Neuronal stem cell (in vitro differentiated cells): Measurements from ENCODE around the gene GINS2.
A peak's percentile ranks its signal among the peaks of the same experiment; 100 is the strongest.

Experiments used
- DNase-seq: peaks from one replicate; pipeline ENCODE4 v3.0.0-alpha.2; 2013; ENCODE audit warnings: low spot score
- H2AFZ ChIP-seq: one replicate; pipeline ENCODE4 v1.6.1; 2013; ENCODE audit warnings: mild to moderate bottlenecking, low read length, inconsistent platforms
- H2AK5ac ChIP-seq: 2 replicates; pipeline ENCODE4 v1.6.1; 2013; ENCODE audit warnings: low read depth, mild to moderate bottlenecking, inconsistent platforms, low read length, moderate library complexity, mixed read lengths
- H2BK120ac ChIP-seq: 2 replicates; pipeline ENCODE4 v1.6.1; 2013; ENCODE audit warnings: low read depth, mild to moderate bottlenecking, inconsistent platforms, low read length, moderate library complexity, mixed read lengths
- H2BK12ac ChIP-seq: one replicate; pipeline ENCODE4 v1.6.1; 2013; ENCODE audit warnings: low read length, inconsistent platforms
- H2BK15ac ChIP-seq: 2 replicates; pipeline ENCODE4 v1.6.1; 2013; ENCODE audit warnings: mild to moderate bottlenecking, low read length, inconsistent platforms, mixed read lengths
- H2BK5ac ChIP-seq: one replicate; pipeline ENCODE4 v1.6.1; 2013; ENCODE audit warnings: inconsistent platforms, mild to moderate bottlenecking, low read length, moderate library complexity
- H3K14ac ChIP-seq: one replicate; pipeline ENCODE4 v1.6.1; 2013; ENCODE audit warnings: low read length, inconsistent platforms
- H3K18ac ChIP-seq: 2 replicates; pipeline ENCODE4 v1.6.1; 2013; ENCODE audit warnings: low read length, inconsistent platforms
- H3K23ac ChIP-seq: 2 replicates; pipeline ENCODE4 v1.6.1; 2013; ENCODE audit warnings: low read depth, mild to moderate bottlenecking, mixed read lengths, low read length, inconsistent platforms; ENCODE audit not compliant: poor library complexity
- H3K27ac ChIP-seq: replicated peaks from 3 replicates; pipeline ENCODE4 v1.5.1; 2013; ENCODE audit warnings: low read length, inconsistent platforms
- H3K27me3 ChIP-seq, 3 experiments: 2 replicates each; pipeline ENCODE4 v1.6.1; 2013; ENCODE audit warnings: low read length in 3 of 3, mild to moderate bottlenecking in 2 of 3, inconsistent platforms in 1 of 3, low read depth in 1 of 3, mixed read lengths in 1 of 3, moderate library complexity in 1 of 3; ENCODE audit not compliant: control insufficient read depth in 3 of 3, insufficient read depth in 3 of 3
- H3K36me3 ChIP-seq, 2 donors: replicated peaks in 1 of 2; 2 replicates each; pipeline ENCODE4 v1.6.1; 2013; ENCODE audit warnings: low read length in 2 of 2; ENCODE audit not compliant: control insufficient read depth in 2 of 2, insufficient read depth in 2 of 2
- H3K4ac ChIP-seq: 2 replicates; pipeline ENCODE4 v1.6.1; 2013; ENCODE audit warnings: inconsistent platforms, mild to moderate bottlenecking, low read length, moderate library complexity
- H3K4me1 ChIP-seq, 2 donors: 1 replicate in 1 of 2; 2 replicates in 1 of 2; pipeline ENCODE4 v1.6.1; 2013; ENCODE audit warnings: low read length in 2 of 2, low read depth in 1 of 2; ENCODE audit not compliant: control insufficient read depth in 2 of 2, insufficient read depth in 1 of 2
- H3K4me2 ChIP-seq: one replicate; pipeline ENCODE4 v1.6.1; 2013; ENCODE audit warnings: mild to moderate bottlenecking, low read length, inconsistent platforms; ENCODE audit not compliant: insufficient read depth, poor library complexity, severe bottlenecking
- H3K4me3 ChIP-seq, 2 donors: 2 replicates each; pipeline ENCODE4 v1.5.1; 2013; ENCODE audit warnings: low read length in 2 of 2, mild to moderate bottlenecking in 2 of 2, inconsistent platforms in 1 of 2, moderate library complexity in 1 of 2
- H3K79me1 ChIP-seq: one replicate; pipeline ENCODE4 v1.6.1; 2013; ENCODE audit warnings: low read depth, mild to moderate bottlenecking, inconsistent platforms, low read length, moderate library complexity
- H3K9ac ChIP-seq: one replicate; pipeline ENCODE4 v1.6.1; 2013; ENCODE audit warnings: mild to moderate bottlenecking, low read depth, low read length, inconsistent platforms; ENCODE audit not compliant: poor library complexity
- H3K9me3 ChIP-seq, 2 donors: replicated peaks in 1 of 2; 2 replicates each; pipeline versions ENCODE3 to v1.6.1; 2013; ENCODE audit warnings: low read length in 2 of 2, mild to moderate bottlenecking in 2 of 2, inconsistent platforms in 1 of 2, low read depth in 1 of 2, mixed read lengths in 1 of 2, moderate library complexity in 1 of 2; ENCODE audit not compliant: control insufficient read depth in 2 of 2, insufficient read depth in 1 of 2
- H4K8ac ChIP-seq: one replicate; pipeline ENCODE4 v1.6.1; 2013; ENCODE audit warnings: low read depth, mild to moderate bottlenecking, inconsistent platforms, low read length, moderate library complexity
- H4K91ac ChIP-seq: one replicate; pipeline ENCODE4 v1.6.1; 2013; ENCODE audit warnings: low read length, low read depth, mild to moderate bottlenecking, inconsistent platforms; ENCODE audit not compliant: poor library complexity
- WGBS, 2 donors: extraction: QIAGEN DNeasy Blood & Tissue Kit; methylation state at CpG; one replicate each; pipeline ENCODE4 v1.1.7; 2013; ENCODE audit warnings: missing lambda C conversion rate in 2 of 2, mixed read lengths in 1 of 2; ENCODE audit not compliant: insufficient read length in 2 of 2, insufficient replicate concordance in 1 of 2; ENCODE audit errors: extremely low coverage in 2 of 2; 5-methylcytosine and 5-hydroxymethylcytosine counted together

Gene GINS2

DNA sequence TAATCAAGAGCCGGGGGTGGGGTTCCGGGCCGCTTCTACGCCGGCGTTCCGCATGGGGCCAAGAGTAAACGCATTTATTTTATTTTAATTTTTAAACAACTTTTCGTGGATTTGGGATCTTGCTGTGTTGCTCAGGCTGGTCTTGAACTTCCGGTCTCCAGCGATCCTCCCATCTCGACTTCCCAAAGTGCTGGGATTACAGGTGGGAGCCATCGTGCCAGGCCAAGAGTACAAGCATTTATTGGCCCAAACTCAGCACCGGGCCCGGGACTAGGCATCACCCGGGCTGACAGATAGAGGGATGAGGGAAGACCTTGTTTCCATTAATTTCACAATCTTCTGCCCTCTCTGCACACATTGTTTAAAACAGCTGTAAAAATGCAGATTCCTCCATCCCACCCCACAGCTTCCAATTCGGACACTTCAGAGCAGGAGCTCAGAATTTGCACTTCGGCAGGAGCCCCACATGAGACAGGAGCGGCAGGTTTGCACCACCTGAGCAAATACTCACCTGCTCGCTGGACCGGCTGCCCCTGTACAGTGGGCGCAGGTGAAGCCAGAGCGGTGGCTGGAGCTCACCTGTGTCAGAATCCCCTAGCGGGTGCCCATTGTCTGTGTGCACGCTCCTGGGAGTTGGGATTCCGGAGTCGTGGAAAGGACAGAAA lies 663 bp upstream of the GINS2 start:
- no peak overlapping the region for H4K8ac ChIP-seq
- H3K4ac ChIP-seq = no peak overlapping the region
- peaks cover 0 to 4% (median 0%) of the 10 kb centered on the region in 3 experiments for H3K27me3 ChIP-seq
- H3K23ac ChIP-seq = no peak overlapping the region
- H3K4me2 ChIP-seq = peak overlapping the region; percentile 41
- H3K9me3 ChIP-seq = peaks cover 0 to 4% of the 10 kb centered on the region in 2 donors
- DNase-seq = no peak
- H3K36me3 ChIP-seq = peaks cover 3 to 30% of the 10 kb centered on the region in 2 donors
- H3K4me1 ChIP-seq = peaks cover 0 to 18% of the 10 kb centered on the region in 2 donors
- H2BK5ac ChIP-seq = no peak overlapping the region
- peaks cover 7% of the 10 kb centered on the region for H3K79me1 ChIP-seq
- H2AFZ ChIP-seq = peak overlapping the region; percentile 86
- H2AK5ac ChIP-seq = peak overlapping the region; percentile 13
- no peak overlapping the region for H2BK15ac ChIP-seq
- H3K14ac ChIP-seq = no peak overlapping the region
- no peak overlapping the region for H3K9ac ChIP-seq
- H2BK120ac ChIP-seq = no peak overlapping the region
- no peak overlapping the region for H3K27ac ChIP-seq
- no peak overlapping the region for H4K91ac ChIP-seq
- H3K18ac ChIP-seq = no peak overlapping the region
- no CpG with 5 or more reads among the region's 27 CpGs for WGBS, 2 donors
- no peak overlapping the region for H2BK12ac ChIP-seq
- peak overlapping the region in 1 of 2 donors; percentile 29 for H3K4me3 ChIP-seq

DNA sequence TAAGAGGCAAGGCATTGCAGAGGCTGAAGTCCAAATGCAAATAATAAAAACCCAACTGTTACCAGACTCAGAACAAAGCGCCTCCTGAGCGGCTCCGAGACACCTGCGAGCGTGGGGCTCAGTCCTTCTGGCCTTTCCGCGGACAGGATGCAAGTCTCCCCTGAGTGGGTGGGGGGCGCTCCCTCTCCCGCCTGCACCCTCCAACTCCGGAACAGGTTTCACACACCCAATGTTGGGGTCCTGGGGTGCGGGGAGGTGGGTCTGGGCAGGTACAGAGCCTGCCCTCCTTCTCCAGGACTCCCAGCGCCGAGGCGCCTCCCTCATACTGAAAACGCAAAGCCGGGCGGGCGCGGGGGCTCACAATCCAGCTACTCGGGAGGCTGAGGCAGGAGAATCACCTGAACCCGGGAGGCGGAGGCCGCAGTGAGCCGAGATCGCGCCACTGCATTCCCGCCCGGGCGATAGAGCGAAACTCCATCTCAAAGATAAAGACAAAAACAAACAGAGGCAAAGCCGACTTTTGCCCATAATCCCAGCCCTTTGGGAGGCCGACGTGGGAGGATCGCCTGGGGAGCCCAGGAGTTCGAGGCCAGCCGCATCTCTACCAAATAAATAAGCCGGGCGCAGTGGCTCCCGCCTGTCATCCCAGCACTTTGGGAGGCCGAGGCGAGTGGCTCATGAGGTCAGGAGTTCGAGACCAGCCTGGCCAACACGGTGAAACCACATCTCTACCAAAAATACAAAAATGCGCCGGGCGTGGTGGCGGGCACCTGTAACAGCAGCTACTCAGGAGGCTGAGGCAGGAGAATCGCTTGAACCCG lies 893 bp downstream of the GINS2 start:
- Histone ChIP-seq H2BK12ac (no peak overlapping the region), H3K9me3 (peaks cover 0 to 4% of the 10 kb centered on the region in 2 donors)

DNA sequence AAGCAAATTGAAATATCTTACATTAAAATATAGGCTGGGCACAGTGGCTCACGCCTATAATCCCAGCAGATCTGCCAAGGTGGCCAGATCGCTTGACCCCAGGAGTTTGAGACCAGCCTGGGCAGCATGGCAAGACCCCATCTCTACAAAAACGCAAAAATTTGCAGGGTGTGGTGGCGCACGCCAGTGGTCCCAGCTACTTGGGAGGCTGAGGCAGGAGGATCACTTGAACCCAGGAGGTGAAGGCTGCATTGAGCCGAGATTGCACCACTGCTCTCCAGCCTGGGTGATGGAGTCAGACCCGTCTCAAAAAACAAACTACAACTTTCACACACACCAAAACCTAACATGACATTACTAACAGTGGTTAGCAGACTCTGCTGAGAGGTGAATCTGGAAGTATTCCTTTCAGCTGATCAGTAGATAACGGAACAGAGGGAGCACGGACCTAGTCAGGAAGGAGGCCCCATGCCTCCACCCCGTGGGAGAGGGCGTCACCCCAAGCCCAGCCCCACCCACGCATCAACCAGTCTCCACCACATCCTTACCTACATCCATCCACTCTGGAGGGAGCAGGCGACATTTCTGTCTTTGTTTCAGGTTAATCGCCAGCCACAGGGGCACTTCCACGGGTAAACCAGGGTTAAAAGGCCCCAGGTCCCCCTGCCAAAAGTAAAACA lies 1.7 kb downstream of the GINS2 start:
- Histone ChIP-seq H3K4ac (no peak overlapping the region), H3K4me3 (peak overlapping the region in 1 of 2 donors; percentile 99), H3K36me3 (peaks cover 9 to 54% of the 10 kb centered on the region in 2 donors), H3K9ac (no peak overlapping the region), H3K4me1 (peaks cover 6 to 18% of the 10 kb centered on the region in 2 donors), H2BK12ac (no peak overlapping the region), H2BK5ac (no peak overlapping the region), H4K91ac (no peak overlapping the region), H3K9me3 (peaks cover 0 to 4% of the 10 kb centered on the region in 2 donors), H2BK15ac (no peak overlapping the region), H2AK5ac (no peak overlapping the region), H2AFZ (no peak overlapping the region), H3K27me3 (no peaks in the 10 kb centered on the region), H3K23ac (no peak overlapping the region), H3K79me1 (peaks cover 7% of the 10 kb centered on the region), H2BK120ac (no peak overlapping the region), H3K14ac (no peak overlapping the region), H4K8ac (no peak overlapping the region), H3K27ac (no peak overlapping the region), H3K4me2 (no peak overlapping the region), H3K18ac (no peak overlapping the region)
- DNase-seq = no peak
- WGBS, 2 donors = no CpG with 5 or more reads among the region's 15 CpGs

More for the DNA sequence above, 893 bp downstream of the GINS2 start:
- H3K9ac ChIP-seq = no peak overlapping the region
- H4K8ac ChIP-seq = no peak overlapping the region
- H2BK5ac ChIP-seq = no peak overlapping the region
- no peak overlapping the region for H3K4ac ChIP-seq
- peaks cover 7% of the 10 kb centered on the region for H3K79me1 ChIP-seq
- no peak overlapping the region for H4K91ac ChIP-seq
- no peak overlapping the region for H3K14ac ChIP-seq
- peak overlapping the region; percentile 98 for H2AFZ ChIP-seq
- no peak overlapping the region for H3K18ac ChIP-seq
- H3K4me2 ChIP-seq = peak overlapping the region; percentile 72
- peaks cover 4 to 18% of the 10 kb centered on the region in 2 donors for H3K4me1 ChIP-seq
- WGBS, 2 donors = no CpG with 5 or more reads among the region's 49 CpGs
- peaks cover 9 to 45% of the 10 kb centered on the region in 2 donors for H3K36me3 ChIP-seq
- H2BK120ac ChIP-seq = no peak overlapping the region
- H2AK5ac ChIP-seq = peak overlapping the region; percentile 13
- no peak for DNase-seq
- H3K27me3 ChIP-seq = peaks cover 0 to 4% (median 0%) of the 10 kb centered on the region in 3 experiments
- no peak overlapping the region for H2BK15ac ChIP-seq
- H3K23ac ChIP-seq = no peak overlapping the region
- H3K27ac ChIP-seq = no peak overlapping the region
- H3K4me3 ChIP-seq = peak overlapping the region; percentile 91 to 99
